ENCODE results near the gene MACROD1. TPM values are rescaled to one million over a fixed set of nuclear protein-coding genes. Genes with fewer than 3 reads are reported as not detected.
A peak's percentile ranks its signal among the peaks of the same experiment; 100 is the strongest.

Gene MACROD1
- total and polyA plus RNA-seq, 9 of the 15 experiments (the other 6 are each of a cell fraction or from before 2014, with no cell fraction given), result 1.1 to 60.0 (median 26.4) TPM

GRCh38 chr11:64060861-64061444 is 105.0 kb downstream of the MACROD1 start (continued):
- TF ChIP-seq POLR2AphosphoS5 (IDR thresholded peaks at IDR 0.05; ENCODE audit: control insufficient read depth, insufficient read depth, low read depth, low read length) (no peak), CCAR2 (IDR thresholded peaks at IDR 0.05; ENCODE audit: low read depth, low read length) (no peak), ZNF263 (CRISPR knock-in tag; IDR thresholded peaks at IDR 0.05; ENCODE audit: borderline replicate concordance) (no peak), HDAC1 (IDR thresholded peaks at IDR 0.05) (no peak), POLR2H (tag; IDR thresholded peaks at IDR 0.05; ENCODE audit: low read depth) (no peak), ZNF12 (CRISPR knock-in tag; IDR thresholded peaks at IDR 0.05) (0 out of 2 replicates have a peak, but pooled peaks have one; percentile 55), ARID3A (IDR thresholded peaks at IDR 0.05; ENCODE audit: borderline replicate concordance, low read depth, low read length) (no peak), ZNF75A (CRISPR knock-in tag; IDR thresholded peaks at IDR 0.05) (no peak), TFAP4 (CRISPR knock-in tag; IDR thresholded peaks at IDR 0.05; ENCODE audit: borderline replicate concordance) (no peak), FOXP1 (CRISPR knock-in tag; IDR thresholded peaks at IDR 0.05) (no peak), CXXC5 (CRISPR knock-in tag; IDR thresholded peaks at IDR 0.05) (peak; percentile 31; the same call in 1 of the 2 replicates), YY1 (IDR thresholded peaks at IDR 0.05; ENCODE audit: borderline replicate concordance in 1 of 3, control insufficient read depth in 1 of 3, extremely low read depth in 1 of 3, insufficient read depth in 3 of 3, insufficient read length in 1 of 3, insufficient replicate concordance in 2 of 3, low read depth in 1 of 3, low read length in 2 of 3) (no peak), ZNF695 (CRISPR knock-in tag; IDR thresholded peaks at IDR 0.05) (no peak), SRSF3 (IDR thresholded peaks at IDR 0.05; ENCODE audit: insufficient read depth, low read length) (no peak), XRCC5 (IDR thresholded peaks at IDR 0.05; ENCODE audit: low read depth, low read length) (no peak), L3MBTL2 (IDR thresholded peaks at IDR 0.05) (peak; percentile 54), ZNF175 (CRISPR knock-in tag; IDR thresholded peaks at IDR 0.05; ENCODE audit: low read depth) (no peak), CHD4 (IDR thresholded peaks at IDR 0.05; ENCODE audit: insufficient read depth, insufficient replicate concordance, low read depth, low read length, poor library complexity, severe bottlenecking) (no peak), MTA2 (IDR thresholded peaks at IDR 0.05; ENCODE audit: low read depth) (no peak)
- TF ChIP-seq, protein P1, sequence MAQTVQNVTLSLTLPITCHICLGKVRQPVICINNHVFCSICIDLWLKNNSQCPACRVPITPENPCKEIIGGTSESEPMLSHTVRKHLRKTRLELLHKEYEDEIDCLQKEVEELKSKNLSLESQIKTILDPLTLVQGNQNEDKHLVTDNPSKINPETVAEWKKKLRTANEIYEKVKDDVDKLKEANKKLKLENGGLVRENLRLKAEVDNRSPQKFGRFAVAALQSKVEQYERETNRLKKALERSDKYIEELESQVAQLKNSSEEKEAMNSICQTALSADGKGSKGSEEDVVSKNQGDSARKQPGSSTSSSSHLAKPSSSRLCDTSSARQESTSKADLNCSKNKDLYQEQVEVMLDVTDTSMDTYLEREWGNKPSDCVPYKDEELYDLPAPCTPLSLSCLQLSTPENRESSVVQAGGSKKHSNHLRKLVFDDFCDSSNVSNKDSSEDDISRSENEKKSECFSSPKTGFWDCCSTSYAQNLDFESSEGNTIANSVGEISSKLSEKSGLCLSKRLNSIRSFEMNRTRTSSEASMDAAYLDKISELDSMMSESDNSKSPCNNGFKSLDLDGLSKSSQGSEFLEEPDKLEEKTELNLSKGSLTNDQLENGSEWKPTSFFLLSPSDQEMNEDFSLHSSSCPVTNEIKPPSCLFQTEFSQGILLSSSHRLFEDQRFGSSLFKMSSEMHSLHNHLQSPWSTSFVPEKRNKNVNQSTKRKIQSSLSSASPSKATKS (CRISPR knock-in tag; IDR thresholded peaks at IDR 0.05), result no peak
- TF ChIP-seq, protein P2, sequence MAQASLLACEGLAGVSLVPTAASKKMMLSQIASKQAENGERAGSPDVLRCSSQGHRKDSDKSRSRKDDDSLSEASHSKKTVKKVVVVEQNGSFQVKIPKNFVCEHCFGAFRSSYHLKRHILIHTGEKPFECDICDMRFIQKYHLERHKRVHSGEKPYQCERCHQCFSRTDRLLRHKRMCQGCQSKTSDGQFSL (CRISPR knock-in tag; IDR thresholded peaks at IDR 0.05), result 0 out of 2 replicates have a peak, but pooled peaks have one; percentile 40
- TF ChIP-seq, protein P2 (tag; IDR thresholded peaks at IDR 0.05), result no peak
